Stomach (tissue), 9 donors: ENCODE measurements around the gene HMCES. TPM values are rescaled to one million over a fixed set of nuclear protein-coding genes. Genes with fewer than 3 reads are reported as not detected.

Source experiments
- DNase-seq, 2 donors: peaks; one replicate each; pipeline versions ENCODE4 v3.0.0 to v3.0.0-alpha.2; 2013 to 2019
- H3K27ac ChIP-seq, 5 donors: fragments of 200-600 bp in 4 of 5; sonication (generic) in 4 of 5; one replicate each; pipeline ENCODE4 v1.5.1; 2013 to 2019; ENCODE audit warnings: mild to moderate bottlenecking in 1 of 5, moderate library complexity in 1 of 5
- H3K27me3 ChIP-seq, 3 donors: fragments of 200-600 bp; sonication (generic); one replicate each; pipeline ENCODE4 v1.5.1; 2017 to 2019; ENCODE audit warnings: mixed run types in 1 of 3
- H3K36me3 ChIP-seq, 4 donors: fragments of 200-600 bp; sonication (generic); 1 replicate in 3 of 4; 2 replicates in 1 of 4; pipeline ENCODE4 v1.5.1; 2016 to 2019
- H3K4me1 ChIP-seq, 4 donors: fragments of 200-600 bp; sonication (generic); one replicate each; pipeline ENCODE4 v1.5.1; 2016 to 2019
- H3K4me3 ChIP-seq, 4 donors: fragments of 200-600 bp; sonication (generic) in 3 of 4; one replicate each; pipeline ENCODE4 v1.5.1; 2016 to 2019; ENCODE audit warnings: mild to moderate bottlenecking in 1 of 4
- H3K9me3 ChIP-seq, 4 donors: fragments of 200-600 bp; sonication (generic); one replicate each; pipeline ENCODE4 v1.5.1; 2016 to 2019
- EP300 ChIP-seq: sonication (generic); formaldehyde crosslinking; IDR thresholded peaks from one replicate; pipeline ENCODE4 v1.6.1; 2017; ENCODE audit warnings: antibody characterized with exemption
- POLR2A ChIP-seq, 4 donors: fragments of 450-650 bp; IDR thresholded peaks; one replicate each; pipeline ENCODE4 v1.6.1; 2016; ENCODE audit warnings: antibody characterized with exemption in 4 of 4, control low read depth in 2 of 4, mild to moderate bottlenecking in 1 of 4, moderate library complexity in 1 of 4
- POLR2AphosphoS5 ChIP-seq, 3 donors: sonication (generic); formaldehyde crosslinking; IDR thresholded peaks; one replicate each; pipeline ENCODE4 v1.6.1; 2016; ENCODE audit warnings: antibody characterized with exemption in 3 of 3
- WGBS, 5 donors: extraction: QIAGEN DNeasy Blood & Tissue Kit in 3 of 5; methylation state at CpG; one replicate each; pipeline versions ENCODE4 v1.1.5 to v1.1.7; 2013 to 2018; 5-methylcytosine and 5-hydroxymethylcytosine counted together
- intact Hi-C: fragments of 100-400 bp; cut with DNase I; formaldehyde crosslinking; loops from one replicate; pipeline ENCODE4 v1.15.1; 2023; ENCODE audit warnings: low total_unique reads
- polyA plus RNA-seq, 3 donors: library from polyadenylated mRNA; stranded (reverse); fragments of 200-250 nt; gene quantifications; one replicate each; pipeline ENCODE4 v1.2.3, GENCODE V29; 2013
- total RNA-seq, 5 donors: library from RNA; depleted of rRNA; stranded (reverse); fragments of >200 nt; gene quantifications; one replicate each; pipeline versions ENCODE4 v1.1.0 to v1.2.3, GENCODE V29; 2014 to 2016
- TF ChIP-seq, protein P1 (sequence below), 7 experiments: fragments of 450-650 bp in 4 of 7; fragments of 200-600 bp in 3 of 7; sonication (generic) in 3 of 7; IDR thresholded peaks; one replicate each; pipeline ENCODE4 v1.5.1; 2016 to 2019; ENCODE audit warnings: antibody characterized with exemption in 7 of 7, control low read depth in 2 of 7, mild to moderate bottlenecking in 1 of 7
- donor health status: healthy with polysubstance abuse.
- donor health status: Bipolar disorder and iron deficiency.
- donor health status: healthy.

Gene HMCES
- total and polyA plus RNA-seq, 8 donors, result 16.4 to 80.5 (median 24.6) TPM

GRCh38 chr3:129311054-129311902 is 32.6 kb downstream of the HMCES start:
- WGBS, 5 donors, result 89 to 100% (median 94%) methylated on average over 3 of the region's 3 CpGs
- H3K4me3 ChIP-seq, result no peak overlapping the region
- no peak for DNase-seq
- no peaks in the 10 kb centered on the region for H3K27me3 ChIP-seq
- peaks cover 15 to 33% (median 25%) of the 10 kb centered on the region in 4 donors for H3K4me1 ChIP-seq
- no peaks in the 10 kb centered on the region for H3K9me3 ChIP-seq
- H3K27ac ChIP-seq, result peak overlapping the region in 3 of 5 donors; percentile 16 to 92 (median 91)
- H3K36me3 ChIP-seq, result no peaks in the 10 kb centered on the region
- intact Hi-C loops, result no loop called here
- TF ChIP-seq POLR2AphosphoS5 (IDR thresholded peaks at IDR 0.05) (no peak), EP300 (no peak), POLR2A (IDR thresholded peaks at IDR 0.05) (no peak)
- TF ChIP-seq, protein P1, sequence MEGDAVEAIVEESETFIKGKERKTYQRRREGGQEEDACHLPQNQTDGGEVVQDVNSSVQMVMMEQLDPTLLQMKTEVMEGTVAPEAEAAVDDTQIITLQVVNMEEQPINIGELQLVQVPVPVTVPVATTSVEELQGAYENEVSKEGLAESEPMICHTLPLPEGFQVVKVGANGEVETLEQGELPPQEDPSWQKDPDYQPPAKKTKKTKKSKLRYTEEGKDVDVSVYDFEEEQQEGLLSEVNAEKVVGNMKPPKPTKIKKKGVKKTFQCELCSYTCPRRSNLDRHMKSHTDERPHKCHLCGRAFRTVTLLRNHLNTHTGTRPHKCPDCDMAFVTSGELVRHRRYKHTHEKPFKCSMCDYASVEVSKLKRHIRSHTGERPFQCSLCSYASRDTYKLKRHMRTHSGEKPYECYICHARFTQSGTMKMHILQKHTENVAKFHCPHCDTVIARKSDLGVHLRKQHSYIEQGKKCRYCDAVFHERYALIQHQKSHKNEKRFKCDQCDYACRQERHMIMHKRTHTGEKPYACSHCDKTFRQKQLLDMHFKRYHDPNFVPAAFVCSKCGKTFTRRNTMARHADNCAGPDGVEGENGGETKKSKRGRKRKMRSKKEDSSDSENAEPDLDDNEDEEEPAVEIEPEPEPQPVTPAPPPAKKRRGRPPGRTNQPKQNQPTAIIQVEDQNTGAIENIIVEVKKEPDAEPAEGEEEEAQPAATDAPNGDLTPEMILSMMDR (IDR thresholded peaks at IDR 0.05), result no peak

- Histone ChIP-seq H3K36me3 (no peaks in the 10 kb centered on the region), H3K4me1 (peaks cover 21 to 41% (median 31%) of the 10 kb centered on the region in 4 donors), H3K27me3 (no peaks in the 10 kb centered on the region), H3K4me3 (no peak overlapping the region), H3K27ac (peak overlapping the region in 2 of 5 donors; percentile 91 to 92), H3K9me3 (no peaks in the 10 kb centered on the region)
- WGBS, 5 donors, result 76 to 80% (median 79%) methylated on average over 2 of the region's 2 CpGs
- intact Hi-C loops, result no loop called here
- peak in 1 of 2 donors; percentile 24 for DNase-seq
- TF ChIP-seq, protein P1 (IDR thresholded peaks at IDR 0.05), result no peak
- TF ChIP-seq POLR2A (IDR thresholded peaks at IDR 0.05) (no peak), POLR2AphosphoS5 (IDR thresholded peaks at IDR 0.05) (peak in 1 of 3 donors; percentile 5), EP300 (no peak)
Observed at GRCh38 chr3:129312021-129312639, 33.5 kb downstream of the HMCES start.

- Histone ChIP-seq H3K4me3 (no peak overlapping the region), H3K9me3 (no peaks in the 10 kb centered on the region), H3K27me3 (no peaks in the 10 kb centered on the region), H3K4me1 (peaks cover 23 to 48% (median 38%) of the 10 kb centered on the region in 4 donors), H3K36me3 (no peaks in the 10 kb centered on the region), H3K27ac (peak overlapping the region in 4 of 5 donors; percentile 86 to 92 (median 90))
- peak in 1 of 4 donors; percentile 13 for TF ChIP-seq POLR2A (IDR thresholded peaks at IDR 0.05)
- no peak for TF ChIP-seq POLR2AphosphoS5 (IDR thresholded peaks at IDR 0.05)
- peak in 1 of 2 donors; percentile 54 for DNase-seq
- intact Hi-C loops, result no loop called here
Observed at GRCh38 chr3:129312671-129313414, 34.2 kb downstream of the HMCES start.

- intact Hi-C loops, result no loop called here
- H3K27ac ChIP-seq, result peak overlapping the region in 4 of 5 donors; percentile 86 to 92 (median 90)
- DNase-seq, result no peak
- H3K9me3 ChIP-seq, result no peaks in the 10 kb centered on the region
- TF ChIP-seq EP300 (no peak), POLR2AphosphoS5 (IDR thresholded peaks at IDR 0.05) (no peak)
- H3K4me3 ChIP-seq, result no peak overlapping the region
- no peaks in the 10 kb centered on the region for H3K36me3 ChIP-seq
- peaks cover 23 to 51% (median 40%) of the 10 kb centered on the region in 4 donors for H3K4me1 ChIP-seq
- H3K27me3 ChIP-seq, result no peaks in the 10 kb centered on the region
Observed at GRCh38 chr3:129313415-129313664, 34.7 kb downstream of the HMCES start.

GRCh38 chr3:129313665-129314385 is 35.2 kb downstream of the HMCES start:
- DNase-seq, result peak in 1 of 2 donors; percentile 71
- H3K4me3 ChIP-seq, result peak overlapping the region; percentile 82 to 96 (median 91)
- 34 to 54% (median 38%) methylated on average over 7 of the region's 7 CpGs for WGBS, 5 donors
- no peaks in the 10 kb centered on the region for H3K36me3 ChIP-seq
- no peaks in the 10 kb centered on the region for H3K9me3 ChIP-seq
- H3K27me3 ChIP-seq, result no peaks in the 10 kb centered on the region
- intact Hi-C loops, result no loop called here
- TF ChIP-seq POLR2AphosphoS5 (IDR thresholded peaks at IDR 0.05) (peak in 2 of 3 donors; percentile 33 to 34), POLR2A (IDR thresholded peaks at IDR 0.05) (peak in 1 of 4 donors; percentile 3)
- TF ChIP-seq, protein P1 (IDR thresholded peaks at IDR 0.05), result no peak
- H3K4me1 ChIP-seq, result peaks cover 23 to 51% (median 40%) of the 10 kb centered on the region in 4 donors
- peak overlapping the region in 4 of 5 donors; percentile 86 to 92 (median 90) for H3K27ac ChIP-seq
